HepG2 (cell line): Measurements from ENCODE around the gene CTSG. TPM values are rescaled to one million over a fixed set of nuclear protein-coding genes. Genes with fewer than 3 reads are reported as not detected.
"Not testable (repeated sequence)": the region's sequence is repeated elsewhere in the genome, so short reads cannot be mapped to it uniquely, and the experiment has no call there.

ENCODE experiments used
- ATAC-seq: fragments of 200-7000 bp; cut with Tn5 transposase; 3 replicates; pipeline ENCODE4 v1.9.1; 2020; ENCODE audit warnings: mild to moderate bottlenecking, moderate library complexity
- BruUV-seq: library from RNA; stranded (reverse); fragments of 400-500 nt; replicated peaks from 2 replicates; lab custom pipeline; 2021; lab: Mats Ljungman, UMichigan
- CTCF ChIA-PET: fragments of 300-600 bp; formaldehyde crosslinking; extraction: SDS; loops from one replicate; lab custom pipeline; 2021; ENCODE audit warnings: low total read pairs, inconsistent platforms, low intra/inter-chr PET ratio; lab: Yijun Ruan, JAX
- POLR2A ChIA-PET: fragments of 350-600 bp; sonication (Branson Sonifier 250); formaldehyde crosslinking; loops from one replicate; lab custom pipeline; 2020; ENCODE audit warnings: antibody characterized with exemption, inconsistent platforms; lab: Yijun Ruan, JAX
- DNase-seq: peaks from one replicate; pipeline ENCODE4 v3.0.0-alpha.2; 2015; ENCODE audit warnings: low spot score
- FAIRE-seq: peaks from 3 replicates; lab custom pipeline; 2011; peaks lifted over from hg19 to GRCh38; lab: Jason Lieb, UNC
- H2AFZ ChIP-seq: one replicate; pipeline ENCODE4 v1.6.1; 2011; ENCODE audit warnings: low read length, inconsistent platforms
- H3K27ac ChIP-seq: fragments of 300-600 bp; 3 replicates; pipeline ENCODE4 v1.8.0; 2011; ENCODE audit warnings: mixed run types, mild to moderate bottlenecking, mixed read lengths, low read length, inconsistent platforms; ENCODE audit not compliant: insufficient read depth; ENCODE audit errors: extremely low read length
- H3K27me3 ChIP-seq, 2 experiments: fragments of 200-600 bp in 1 of 2; 2 replicates in 1 of 2; 3 replicates in 1 of 2; pipeline versions ENCODE4 v1.6.0 to v1.8.0; 2011; ENCODE audit warnings: low read length in 2 of 2, mild to moderate bottlenecking in 2 of 2, moderate library complexity in 2 of 2, inconsistent platforms in 1 of 2; ENCODE audit not compliant: insufficient read depth in 2 of 2, control insufficient read depth in 1 of 2
- H3K36me3 ChIP-seq, 2 experiments: fragments of 200-600 bp in 1 of 2; replicated peaks in 1 of 2; 2 replicates in 1 of 2; 3 replicates in 1 of 2; pipeline versions ENCODE4 v1.5.1 to v1.8.0; 2011; ENCODE audit warnings: low read length in 2 of 2, inconsistent platforms in 1 of 2; ENCODE audit not compliant: insufficient read depth in 2 of 2, control insufficient read depth in 1 of 2
- H3K4me1 ChIP-seq: 2 replicates; pipeline ENCODE4 v1.5.1; 2012; ENCODE audit warnings: low read length, inconsistent platforms; ENCODE audit not compliant: insufficient read depth
- H3K4me2 ChIP-seq: 2 replicates; pipeline ENCODE4 v1.6.0; 2011; ENCODE audit warnings: low read depth, low read length, inconsistent platforms
- H3K4me3 ChIP-seq, 3 experiments: fragments of 200-600 bp in 1 of 3; sonication (generic), shearing (Covaris generic) in 1 of 3; replicated peaks in 1 of 3; 2 replicates each; pipeline ENCODE4 v1.5.1; 2011 to 2016; ENCODE audit warnings: low read length in 3 of 3, inconsistent platforms in 2 of 3, low read depth in 2 of 3, mild to moderate bottlenecking in 2 of 3, control low read depth in 1 of 3, mixed read lengths in 1 of 3; ENCODE audit not compliant: insufficient read depth in 1 of 3
- H3K79me2 ChIP-seq: one replicate; pipeline ENCODE4 v1.6.1; 2011; ENCODE audit warnings: low read length, inconsistent platforms; ENCODE audit not compliant: insufficient read depth
- H3K9ac ChIP-seq: 2 replicates; pipeline ENCODE4 v1.6.0; 2011; ENCODE audit warnings: mild to moderate bottlenecking, low read depth, low read length, inconsistent platforms; ENCODE audit not compliant: insufficient read depth
- H3K9me3 ChIP-seq: 2 replicates; pipeline ENCODE4 v1.5.1; 2012; ENCODE audit warnings: mild to moderate bottlenecking, low read length
- H4K20me1 ChIP-seq: 2 replicates; pipeline ENCODE4 v1.6.0; 2011; ENCODE audit warnings: inconsistent platforms, mild to moderate bottlenecking, low read length, moderate library complexity; ENCODE audit not compliant: insufficient read depth
- ATM ChIP-seq: fragments of 450-650 bp; IDR thresholded peaks from 2 replicates; pipeline ENCODE4 v1.7.1; 2017; ENCODE audit warnings: mild to moderate bottlenecking, borderline replicate concordance
- LCORL ChIP-seq, 2 experiments: fragments of 450-650 bp in 1 of 2; sonication (generic) in 1 of 2; formaldehyde crosslinking in 1 of 2; IDR thresholded peaks; 2 replicates each; pipeline versions ENCODE4 v1.5.0 to v1.6.1; 2017 to 2020; ENCODE audit warnings: antibody characterized with exemption in 1 of 2, missing genetic modification reagents in 1 of 2
- NFRKB ChIP-seq: fragments of 450-650 bp; IDR thresholded peaks from 2 replicates; pipeline ENCODE4 v1.6.1; 2017
- PLRG1 ChIP-seq: fragments of 450-650 bp; conservative IDR thresholded peaks from 2 replicates; pipeline ENCODE4 v1.6.1; 2016
- ZBTB40 ChIP-seq, 2 experiments: fragments of 450-650 bp in 1 of 2; sonication (generic) in 1 of 2; formaldehyde crosslinking in 1 of 2; IDR thresholded peaks; 2 replicates each; pipeline versions ENCODE4 v1.6.1 to v1.8.0; 2016 to 2022; ENCODE audit warnings: antibody characterized with exemption in 1 of 2, mild to moderate bottlenecking in 1 of 2, missing genetic modification reagents in 1 of 2
- WGBS: methylation state at CpG from one replicate; pipeline ENCODE4 v1.1.6; 2017; ENCODE audit warnings: low lambda C conversion rate; 5-methylcytosine and 5-hydroxymethylcytosine counted together
- in situ Hi-C: cut with HindIII; loops from 2 replicates; pipeline ENCODE4 v1.10.0; 2017; ENCODE audit warnings: low pct_unique_long_range_greater_than_20kb; ENCODE audit not compliant: extremely low pct_ligation_motif_present
- intact Hi-C: fragments of 100-400 bp; cut with micrococcal nuclease; formaldehyde crosslinking; loops from one replicate; pipeline ENCODE4 v1.10.0; 2022; ENCODE audit not compliant: unreplicated experiment
- polyA plus RNA-seq, 8 experiments: library from polyadenylated mRNA; depleted of rRNA in 3 of 8; stranded (reverse) in 7 of 8; unstranded in 1 of 8; fragments of >200 nt; fragmentation: Illumina TruSeq in 4 of 8; extraction: Trizol in 4 of 8; gene quantifications; 2 replicates each; pipeline versions ENCODE4 v1.2.1 to v1.2.3, GENCODE V29; 2011 to 2016; ENCODE audit warnings: low read depth in 4 of 8, missing spikeins in 1 of 8, mixed read lengths in 1 of 8; ENCODE audit not compliant: insufficient read depth in 1 of 8
- total RNA-seq, 5 experiments: library from RNA; depleted of rRNA; stranded (reverse); fragments of >200 nt; fragmentation: Illumina TruSeq; extraction: Trizol; gene quantifications; 2 replicates each; pipeline ENCODE4 v1.2.3, GENCODE V29; 2016; ENCODE audit warnings: low read depth in 1 of 5

The CTSG gene
- total and polyA plus RNA-seq, 2 of the 13 experiments (the other 11 are each of a cell fraction or from before 2014, with no cell fraction given) = not detected

- 0 out of 2 replicates have a peak, but pooled peaks have one; percentile 3 for TF ChIP-seq ZBTB40 (IDR thresholded peaks at IDR 0.05)
- not testable (repeated sequence) for TF ChIP-seq ZBTB40 (CRISPR knock-in tag; IDR thresholded peaks at IDR 0.05)
Observed at GRCh38 chr14:24591004-24591403, 15.0 kb upstream of the CTSG start (continued).

- H3K79me2 ChIP-seq; FAIRE-seq; H3K9ac ChIP-seq; H3K4me2 ChIP-seq; H3K36me3 ChIP-seq; in situ Hi-C loops; DNase-seq; H4K20me1 ChIP-seq; BruUV-seq; ATAC-seq; CTCF ChIA-PET; H3K4me3 ChIP-seq; H2AFZ ChIP-seq; H3K4me1 ChIP-seq; H3K27me3 ChIP-seq; H3K9me3 ChIP-seq; H3K27ac ChIP-seq; intact Hi-C loops; POLR2A ChIA-PET; TF ChIP-seq LCORL (CRISPR knock-in tag; IDR thresholded peaks at IDR 0.05): not testable (repeated sequence)
- TF ChIP-seq LCORL (IDR thresholded peaks at IDR 0.05) (0 out of 2 replicates have a peak, but pooled peaks have one; percentile 34), NFRKB (0 out of 2 replicates have a peak, but pooled peaks have one; percentile 23), PLRG1 (0 out of 2 replicates have a peak, but pooled peaks have one; percentile 70), ATM (0 out of 2 replicates have a peak, but pooled peaks have one; percentile 42)
- 37% methylated on average over 3 of the region's 3 CpGs for WGBS
Observed at GRCh38 chr14:24584402-24584801, 8.4 kb upstream of the CTSG start.
